GM12878 (cell line): ENCODE results near the gene GFAP. TPM values are rescaled to one million over a fixed set of nuclear protein-coding genes. Genes with fewer than 3 reads are reported as not detected.

Experiments used
- ATAC-seq: fragments of 200-7000 bp; cut with Tn5 transposase; 3 replicates; pipeline ENCODE4 v1.9.1; 2020; ENCODE audit warnings: mild to moderate bottlenecking, moderate library complexity
- BruUV-seq: library from RNA; stranded (reverse); fragments of 400-500 nt; replicated peaks from 2 replicates; lab custom pipeline; 2021; lab: Mats Ljungman, UMichigan
- CTCF ChIA-PET: fragments of 300-600 bp; sonication (Branson Sonifier 250); formaldehyde crosslinking; extraction: SDS; loops from one replicate; lab custom pipeline; 2021; ENCODE audit warnings: inconsistent platforms; lab: Yijun Ruan, JAX
- POLR2A ChIA-PET: fragments of 350-600 bp; formaldehyde crosslinking; extraction: SDS; loops from one replicate; lab custom pipeline; 2021; ENCODE audit warnings: inconsistent platforms; lab: Charles Lee
- RAD21 ChIA-PET: fragments of 300-600 bp; sonication (Branson Sonifier 250); formaldehyde crosslinking; loops from one replicate; lab custom pipeline; 2023; ENCODE audit warnings: antibody characterized with exemption; ENCODE audit not compliant: unreplicated experiment; lab: Charles Lee
- SMC1A ChIA-PET: fragments of 300-600 bp; sonication (Branson Sonifier 250); formaldehyde crosslinking; loops from one replicate; lab custom pipeline; 2023; ENCODE audit not compliant: unreplicated experiment, uncharacterized antibody; lab: Charles Lee
- DNase-seq: peaks from one replicate; pipeline ENCODE4 v3.0.0-alpha.2; 2011; ENCODE audit warnings: low read depth, low spot score
- FAIRE-seq: peaks from 3 replicates; lab custom pipeline; 2011; peaks lifted over from hg19 to GRCh38; lab: Jason Lieb, UNC
- H2AFZ ChIP-seq: 2 replicates; pipeline ENCODE4 v1.6.0; 2011; ENCODE audit warnings: low read depth, low read length, control low read depth; ENCODE audit not compliant: control insufficient read depth
- H3K27ac ChIP-seq: 2 replicates; pipeline ENCODE4 v1.5.1; 2011; ENCODE audit warnings: control low read depth; ENCODE audit not compliant: control insufficient read depth, insufficient read depth
- H3K27me3 ChIP-seq, 2 experiments: replicated peaks in 1 of 2; 2 replicates each; pipeline versions ENCODE4 v1.6.0 to v1.6.1; 2011; ENCODE audit warnings: low read length in 1 of 2; ENCODE audit not compliant: control insufficient read depth in 2 of 2, insufficient read depth in 2 of 2
- H3K36me3 ChIP-seq, 2 experiments: 2 replicates each; pipeline ENCODE4 v1.5.1; 2011; ENCODE audit warnings: low read length in 1 of 2; ENCODE audit not compliant: control insufficient read depth in 2 of 2, insufficient read depth in 2 of 2
- H3K4me1 ChIP-seq: 2 replicates; pipeline ENCODE4 v1.6.1; 2011; ENCODE audit warnings: mild to moderate bottlenecking, low read length, moderate library complexity, mixed read lengths; ENCODE audit not compliant: control insufficient read depth, insufficient read depth
- H3K4me2 ChIP-seq: 2 replicates; pipeline ENCODE4 v1.6.0; 2011; ENCODE audit warnings: control low read depth; ENCODE audit not compliant: control insufficient read depth, insufficient read depth
- H3K4me3 ChIP-seq: fragments of 200-600 bp; sonication (generic); 2 replicates; pipeline ENCODE4 v1.5.1; 2016
- H3K79me2 ChIP-seq: 2 replicates; pipeline ENCODE4 v1.6.0; 2011; ENCODE audit warnings: low read length; ENCODE audit not compliant: control insufficient read depth, insufficient read depth
- H3K9ac ChIP-seq: 2 replicates; pipeline ENCODE4 v1.8.0; 2011; ENCODE audit warnings: low read length, control low read depth, mixed read lengths; ENCODE audit not compliant: control insufficient read depth, insufficient read depth
- H3K9me3 ChIP-seq: replicated peaks from 3 replicates; pipeline ENCODE4 v1.5.1; 2011; ENCODE audit warnings: mild to moderate bottlenecking, low read length; ENCODE audit not compliant: control insufficient read depth, insufficient read depth
- H4K20me1 ChIP-seq: 2 replicates; pipeline ENCODE4 v1.6.0; 2011; ENCODE audit not compliant: control insufficient read depth, insufficient read depth
- ATF7 ChIP-seq: fragments of 450-650 bp; IDR thresholded peaks from 2 replicates; pipeline ENCODE4 v1.6.1; 2016; ENCODE audit warnings: low read depth, mild to moderate bottlenecking
- BRCA1 ChIP-seq: IDR thresholded peaks from 2 replicates; pipeline ENCODE4 v1.6.1; 2011; ENCODE audit warnings: low read depth, low read length, improper control_type of control experiment
- CHD2 ChIP-seq: IDR thresholded peaks from 2 replicates; pipeline ENCODE4 v1.6.1; 2011; ENCODE audit warnings: low read depth, low read length, improper control_type of control experiment, borderline replicate concordance
- EGR1 ChIP-seq, 2 experiments: IDR thresholded peaks; 1 replicate in 1 of 2; 2 replicates in 1 of 2; pipeline ENCODE4 v1.6.1; 2011 to 2012; ENCODE audit warnings: low read depth in 2 of 2, low read length in 2 of 2, borderline replicate concordance in 1 of 2, mild to moderate bottlenecking in 1 of 2, moderate library complexity in 1 of 2
- ETV6 ChIP-seq, 2 experiments: fragments of 450-650 bp in 1 of 2; IDR thresholded peaks in 1 of 2; conservative IDR thresholded peaks in 1 of 2; 2 replicates each; pipeline ENCODE4 v1.6.1; 2014; ENCODE audit warnings: antibody characterized with exemption in 1 of 2, borderline replicate concordance in 1 of 2, low read depth in 1 of 2, mild to moderate bottlenecking in 1 of 2, moderate library complexity in 1 of 2
- JUND ChIP-seq: IDR thresholded peaks from 2 replicates; pipeline ENCODE4 v1.6.1; 2012; ENCODE audit warnings: low read depth, mild to moderate bottlenecking, low read length, improper control_type of control experiment, moderate library complexity
- MYB ChIP-seq: fragments of 150-350 bp; IDR thresholded peaks from 2 replicates; pipeline ENCODE4 v1.6.1; 2014; ENCODE audit warnings: mild to moderate bottlenecking, low read depth, low read length, borderline replicate concordance
- PML ChIP-seq: IDR thresholded peaks from 2 replicates; pipeline ENCODE4 v1.6.1; 2012; ENCODE audit warnings: low read length, inconsistent platforms
- POLR2A ChIP-seq: IDR thresholded peaks from 2 replicates; pipeline ENCODE4 v1.6.1; 2011; ENCODE audit warnings: low read depth, mild to moderate bottlenecking, low read length
- POLR2AphosphoS2 ChIP-seq: IDR thresholded peaks from 2 replicates; pipeline ENCODE4 v1.6.1; 2011; ENCODE audit warnings: low read depth, mild to moderate bottlenecking, low read length, improper control_type of control experiment, moderate library complexity
- RB1 ChIP-seq: fragments of 450-650 bp; formaldehyde crosslinking; IDR thresholded peaks from 2 replicates; pipeline ENCODE4 v1.6.1; 2017; ENCODE audit warnings: mild to moderate bottlenecking, borderline replicate concordance
- SMAD5 ChIP-seq: IDR thresholded peaks from 2 replicates; pipeline ENCODE4 v1.6.1; 2016; ENCODE audit warnings: antibody characterized with exemption, low read depth
- TCF7 ChIP-seq: IDR thresholded peaks from 2 replicates; pipeline ENCODE4 v1.6.1; 2014; ENCODE audit warnings: antibody characterized with exemption, borderline replicate concordance
- ZNF274 ChIP-seq: IDR thresholded peaks from one replicate; pipeline ENCODE4 v1.8.0; 2011; ENCODE audit not compliant: insufficient read length, insufficient read depth
- WGBS: methylation state at CpG from one replicate; pipeline ENCODE4 v1.1.6; 2016; ENCODE audit warnings: low lambda C conversion rate; ENCODE audit not compliant: insufficient replicate concordance, insufficient coverage; ENCODE audit errors: missing lambda C conversion rate; 5-methylcytosine and 5-hydroxymethylcytosine counted together
- in situ Hi-C: fragments of 300-500 bp; cut with MboI; formaldehyde crosslinking; loops from 9 replicates; pipeline ENCODE4 v1.14.3; 2018; ENCODE audit warnings: mixed read lengths
- intact Hi-C: fragments of 100-400 bp; cut with micrococcal nuclease; formaldehyde crosslinking; loops from one replicate; pipeline ENCODE4 v1.14.2; 2022; ENCODE audit not compliant: unreplicated experiment
- polyA plus RNA-seq, 11 experiments: library from polyadenylated mRNA; depleted of rRNA in 4 of 11; unstranded in 6 of 11; stranded (reverse) in 5 of 11; fragments of >200 nt; fragmentation: Nextera tagmentation in 4 of 11; fragmentation: Illumina TruSeq in 1 of 11; extraction: Ambion mirVana in 4 of 11; extraction: Trizol in 1 of 11; gene quantifications; 1 replicate in 1 of 11; 2 replicates in 10 of 11; pipeline versions ENCODE4 v1.2.1 to v1.2.3, GENCODE V29; 2011 to 2016; ENCODE audit warnings: inconsistent platforms in 2 of 11, missing spikeins in 2 of 11, low read depth in 1 of 11
- total RNA-seq, 4 experiments: library from RNA; depleted of rRNA in 3 of 4; stranded (reverse); fragments of >200 nt in 3 of 4; fragmentation: Illumina TruSeq in 1 of 4; extraction: Trizol in 1 of 4; gene quantifications; 2 replicates each; pipeline versions ENCODE4 v1.2.1 to v1.2.3, GENCODE V29; 2013 to 2021
- TF ChIP-seq, protein P1 (sequence below): fragments of 450-650 bp; IDR thresholded peaks from 2 replicates; pipeline ENCODE4 v1.6.1; 2016; ENCODE audit warnings: mild to moderate bottlenecking

Gene GFAP
- total and polyA plus RNA-seq, 10 of the 15 experiments (the other 5 are each of a cell fraction or from before 2014, with no cell fraction given): 0.04 to 0.25 TPM; not detected in 8

DNA sequence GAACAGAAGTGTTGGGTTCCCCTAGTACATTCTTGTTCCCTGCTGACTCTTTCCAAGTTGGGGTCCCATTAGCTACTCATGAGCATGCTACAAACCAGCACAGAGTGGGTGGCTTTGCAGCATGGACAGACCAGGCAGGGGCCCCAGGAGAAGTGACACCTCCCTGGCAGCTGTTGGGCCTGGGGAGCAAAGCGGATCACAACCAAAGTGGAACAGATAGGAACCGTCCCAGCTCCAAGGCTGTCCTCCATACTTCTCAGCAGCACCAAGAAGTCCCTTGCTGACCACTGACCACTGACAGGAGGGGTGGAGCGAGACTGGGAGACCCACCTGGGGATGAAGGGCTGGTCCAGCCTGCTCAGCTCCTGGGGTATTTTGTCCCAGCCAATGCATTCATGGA is 12.4 kb upstream of the GFAP start:
- ChIA-PET SMC1A (no interaction called here), POLR2A (interaction anchor here (0.8 kb wide), 1 partner anchor 11 kb away, joined by 4 read pairs; no protein-coding TSS in a partner anchor), CTCF (no interaction called here), RAD21 (no interaction called here)
- FAIRE-seq: no peak
- Histone ChIP-seq H3K4me3 (no peak overlapping the region), H3K79me2 (no peaks in the 10 kb centered on the region), H3K36me3 (peaks cover 42 to 45% of the 10 kb centered on the region in 2 experiments), H4K20me1 (no peaks in the 10 kb centered on the region), H3K27me3 (no peaks in the 10 kb centered on the region), H2AFZ (no peak overlapping the region), H3K27ac (no peak overlapping the region), H3K4me2 (no peak overlapping the region), H3K4me1 (no peaks in the 10 kb centered on the region), H3K9me3 (no peaks in the 10 kb centered on the region), H3K9ac (no peak overlapping the region)
- BruUV-seq: no TSS peak
- ATAC-seq: no peak
- intact Hi-C loops: no loop called here
- no peak for DNase-seq
- TF ChIP-seq EGR1 (IDR thresholded peaks at IDR 0.05; ENCODE audit: borderline replicate concordance in 1 of 2, low read depth in 2 of 2, low read length in 2 of 2): no peak
- TF ChIP-seq BRCA1: no peak
- no peak for TF ChIP-seq POLR2A
- TF ChIP-seq CHD2: no peak
- TF ChIP-seq TCF7: no peak
- no peak for TF ChIP-seq JUND
- TF ChIP-seq ZNF274: no peak
- TF ChIP-seq POLR2AphosphoS2: no peak
- TF ChIP-seq PML: no peak
- TF ChIP-seq ATF7: no peak
- no peak for TF ChIP-seq MYB
- no peak for TF ChIP-seq SMAD5
- TF ChIP-seq ETV6 (conservative IDR thresholded peaks at IDR 0.05 in 1 of 2, IDR thresholded peaks at IDR 0.05 in 1 of 2; ENCODE audit: borderline replicate concordance in 1 of 2, low read depth in 1 of 2): no peak
- TF ChIP-seq, protein P1, sequence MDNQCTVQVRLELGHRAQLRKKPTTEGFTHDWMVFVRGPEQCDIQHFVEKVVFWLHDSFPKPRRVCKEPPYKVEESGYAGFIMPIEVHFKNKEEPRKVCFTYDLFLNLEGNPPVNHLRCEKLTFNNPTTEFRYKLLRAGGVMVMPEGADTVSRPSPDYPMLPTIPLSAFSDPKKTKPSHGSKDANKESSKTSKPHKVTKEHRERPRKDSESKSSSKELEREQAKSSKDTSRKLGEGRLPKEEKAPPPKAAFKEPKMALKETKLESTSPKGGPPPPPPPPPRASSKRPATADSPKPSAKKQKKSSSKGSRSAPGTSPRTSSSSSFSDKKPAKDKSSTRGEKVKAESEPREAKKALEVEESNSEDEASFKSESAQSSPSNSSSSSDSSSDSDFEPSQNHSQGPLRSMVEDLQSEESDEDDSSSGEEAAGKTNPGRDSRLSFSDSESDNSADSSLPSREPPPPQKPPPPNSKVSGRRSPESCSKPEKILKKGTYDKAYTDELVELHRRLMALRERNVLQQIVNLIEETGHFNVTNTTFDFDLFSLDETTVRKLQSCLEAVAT: no peak
- TF ChIP-seq RB1: no peak
- WGBS: 92% methylated on average over 3 of the region's 3 CpGs
- in situ Hi-C loops: loop anchor here (10.0 kb wide), 2 partner anchors 97 to 177 kb away; no protein-coding TSS in a partner anchor
